Mesenchymal stem cell (in vitro differentiated cells and primary cell): ENCODE results near the gene CFAP299.
"Not testable (repeated sequence)": the region's sequence is repeated elsewhere in the genome, so short reads cannot be mapped to it uniquely, and the experiment has no call there.

Experiments used
- DNase-seq: peaks from one replicate; pipeline ENCODE4 v3.0.0-alpha.2; 2013
- H2AFZ ChIP-seq: one replicate; pipeline ENCODE4 v1.6.1; 2013; ENCODE audit warnings: low read depth, mild to moderate bottlenecking, control low read depth, inconsistent platforms, low read length, moderate library complexity
- H2AK5ac ChIP-seq: 2 replicates; pipeline ENCODE4 v1.6.1; 2013; ENCODE audit warnings: low read length, moderate library complexity, mild to moderate bottlenecking, inconsistent platforms; ENCODE audit not compliant: severe bottlenecking
- H2BK120ac ChIP-seq: one replicate; pipeline ENCODE4 v1.6.1; 2013; ENCODE audit warnings: low read depth, mild to moderate bottlenecking, inconsistent platforms, low read length, moderate library complexity
- H2BK12ac ChIP-seq, 2 experiments: one replicate each; pipeline ENCODE4 v1.6.1; 2013; ENCODE audit warnings: inconsistent platforms in 2 of 2, low read length in 2 of 2, mild to moderate bottlenecking in 2 of 2, moderate library complexity in 2 of 2, control low read depth in 1 of 2
- H2BK15ac ChIP-seq: one replicate; pipeline ENCODE4 v1.6.1; 2013; ENCODE audit warnings: mild to moderate bottlenecking, low read depth, inconsistent platforms; ENCODE audit not compliant: poor library complexity, severe bottlenecking
- H2BK5ac ChIP-seq: 2 replicates; pipeline ENCODE4 v1.6.1; 2013; ENCODE audit warnings: low read depth, mild to moderate bottlenecking, low read length, control low read depth, inconsistent platforms; ENCODE audit not compliant: poor library complexity, severe bottlenecking
- H3K14ac ChIP-seq, 2 experiments: one replicate each; pipeline ENCODE4 v1.6.1; 2013; ENCODE audit warnings: inconsistent platforms in 2 of 2, low read length in 2 of 2, control low read depth in 1 of 2, mild to moderate bottlenecking in 1 of 2, moderate library complexity in 1 of 2
- H3K18ac ChIP-seq, 2 experiments: one replicate each; pipeline ENCODE4 v1.6.1; 2013; ENCODE audit warnings: inconsistent platforms in 2 of 2, low read length in 2 of 2, control low read depth in 1 of 2, low read depth in 1 of 2, mild to moderate bottlenecking in 1 of 2
- H3K23ac ChIP-seq, 2 experiments: one replicate each; pipeline ENCODE4 v1.6.1; 2013; ENCODE audit warnings: inconsistent platforms in 2 of 2, low read length in 2 of 2, mild to moderate bottlenecking in 2 of 2, moderate library complexity in 2 of 2, control low read depth in 1 of 2
- H3K27ac ChIP-seq: 2 replicates; pipeline ENCODE4 v1.5.1; 2013; ENCODE audit warnings: mild to moderate bottlenecking, moderate library complexity, low read length, control low read depth, inconsistent platforms; ENCODE audit not compliant: poor library complexity, severe bottlenecking
- H3K27me3 ChIP-seq, 2 experiments: 2 replicates each; pipeline versions ENCODE4 v1.6.1 to v1.7.0; 2013; ENCODE audit warnings: low read length in 2 of 2, mild to moderate bottlenecking in 2 of 2, moderate library complexity in 2 of 2, control low read depth in 1 of 2, inconsistent platforms in 1 of 2; ENCODE audit not compliant: control insufficient read depth in 1 of 2, insufficient read depth in 1 of 2
- H3K36me3 ChIP-seq, 2 experiments: 2 replicates each; pipeline versions ENCODE4 v1.6.1 to v1.7.0; 2013; ENCODE audit warnings: low read length in 2 of 2, control low read depth in 1 of 2, inconsistent platforms in 1 of 2, low read depth in 1 of 2, mild to moderate bottlenecking in 1 of 2; ENCODE audit not compliant: insufficient read depth in 2 of 2, control insufficient read depth in 1 of 2
- H3K4ac ChIP-seq, 2 experiments: one replicate each; pipeline ENCODE4 v1.6.1; 2013; ENCODE audit warnings: inconsistent platforms in 2 of 2, low read length in 2 of 2, mild to moderate bottlenecking in 2 of 2, moderate library complexity in 2 of 2, control low read depth in 1 of 2, low read depth in 1 of 2
- H3K4me1 ChIP-seq: 2 replicates; pipeline ENCODE4 v1.6.1; 2013; ENCODE audit warnings: low read depth, low read length, control low read depth; ENCODE audit not compliant: control insufficient read depth, insufficient read depth
- H3K4me2 ChIP-seq: 2 replicates; pipeline ENCODE4 v1.6.1; 2013; ENCODE audit warnings: low read length, mild to moderate bottlenecking, inconsistent platforms; ENCODE audit not compliant: poor library complexity, severe bottlenecking
- H3K4me3 ChIP-seq, 2 experiments: 2 replicates each; pipeline versions ENCODE4 v1.5.1 to v1.7.0; 2013; ENCODE audit warnings: low read length in 2 of 2, mild to moderate bottlenecking in 2 of 2, control low read depth in 1 of 2, low read depth in 1 of 2; ENCODE audit not compliant: insufficient read depth in 1 of 2
- H3K79me1 ChIP-seq: replicated peaks from 2 replicates; pipeline ENCODE4 v1.6.1; 2013; ENCODE audit warnings: mild to moderate bottlenecking, control low read depth, low read length, inconsistent platforms; ENCODE audit not compliant: poor library complexity, severe bottlenecking
- H3K9ac ChIP-seq: 2 replicates; pipeline ENCODE4 v1.7.0; 2013; ENCODE audit warnings: mild to moderate bottlenecking, low read length, moderate library complexity
- H3K9me3 ChIP-seq: 2 replicates; pipeline ENCODE4 v1.7.0; 2013; ENCODE audit warnings: mild to moderate bottlenecking, low read length; ENCODE audit not compliant: control insufficient read depth
- H4K8ac ChIP-seq: one replicate; pipeline ENCODE4 v1.6.1; 2013; ENCODE audit warnings: inconsistent platforms, mild to moderate bottlenecking, low read length, moderate library complexity
- H4K91ac ChIP-seq: one replicate; pipeline ENCODE4 v1.6.1; 2013; ENCODE audit warnings: mild to moderate bottlenecking, low read length, inconsistent platforms
- WGBS: methylation state at CpG from one replicate; pipeline ENCODE4 v1.1.7; 2013; ENCODE audit warnings: mixed read lengths; 5-methylcytosine and 5-hydroxymethylcytosine counted together

CFAP299 gene

GRCh38 chr4:80313627-80314026 lies 21.9 kb upstream of the CFAP299 start:
- Histone ChIP-seq H3K4me3 (no peak overlapping the region), H3K18ac (no peak overlapping the region), H3K23ac (no peak overlapping the region), H4K8ac (no peak overlapping the region), H3K27me3 (no peaks in the 10 kb centered on the region), H3K4me1 (peaks cover 3% of the 10 kb centered on the region), H4K91ac (no peak overlapping the region), H2AK5ac (no peak overlapping the region), H3K36me3 (no peaks in the 10 kb centered on the region), H2BK120ac (no peak overlapping the region), H3K14ac (no peak overlapping the region), H3K4me2 (no peak overlapping the region), H3K9me3 (no peaks in the 10 kb centered on the region), H3K9ac (no peak overlapping the region), H3K27ac (no peak overlapping the region), H2BK12ac (no peak overlapping the region), H2AFZ (no peak overlapping the region), H2BK15ac (no peak overlapping the region), H3K4ac (no peak overlapping the region), H2BK5ac (no peak overlapping the region), H3K79me1 (no peaks in the 10 kb centered on the region)
- WGBS = 76% methylated on average over 5 of the region's 7 CpGs
- no peak for DNase-seq

- not testable (repeated sequence) for H3K79me1 ChIP-seq, H3K23ac ChIP-seq, H3K9me3 ChIP-seq, DNase-seq, H2AFZ ChIP-seq, H3K4me2 ChIP-seq, H2BK120ac ChIP-seq, H4K91ac ChIP-seq, H3K14ac ChIP-seq, H3K4me1 ChIP-seq, H3K4ac ChIP-seq, H3K27ac ChIP-seq, H3K36me3 ChIP-seq, H2BK5ac ChIP-seq, H2BK12ac ChIP-seq, H3K18ac ChIP-seq, H3K27me3 ChIP-seq, H2AK5ac ChIP-seq, H3K4me3 ChIP-seq, H3K9ac ChIP-seq, H2BK15ac ChIP-seq, H4K8ac ChIP-seq
Observed at GRCh38 chr4:80315848-80316247, 19.7 kb upstream of the CFAP299 start.

GRCh38 chr4:80321341-80321740 lies 14.2 kb upstream of the CFAP299 start:
- Histone ChIP-seq H2AFZ (no peak overlapping the region), H3K9me3 (no peaks in the 10 kb centered on the region), H3K4me1 (peaks cover 2% of the 10 kb centered on the region), H3K23ac (no peak overlapping the region), H3K9ac (no peak overlapping the region), H3K27me3 (no peaks in the 10 kb centered on the region), H2AK5ac (no peak overlapping the region), H3K14ac (no peak overlapping the region), H3K4me2 (no peak overlapping the region), H3K18ac (no peak overlapping the region), H2BK5ac (no peak overlapping the region), H3K79me1 (no peaks in the 10 kb centered on the region), H2BK12ac (no peak overlapping the region), H2BK120ac (no peak overlapping the region), H4K91ac (no peak overlapping the region), H3K4ac (no peak overlapping the region), H3K36me3 (no peaks in the 10 kb centered on the region), H3K4me3 (no peak overlapping the region), H3K27ac (no peak overlapping the region), H2BK15ac (no peak overlapping the region), H4K8ac (no peak overlapping the region)
- DNase-seq = no peak
- 95% methylated on average over 8 of the region's 8 CpGs for WGBS

- Histone ChIP-seq H3K9ac (no peak overlapping the region), H3K4me1 (peaks cover 2% of the 10 kb centered on the region), H2BK120ac (no peak overlapping the region), H3K4me2 (no peak overlapping the region), H3K4me3 (no peak overlapping the region), H2BK12ac (no peak overlapping the region), H2AK5ac (no peak overlapping the region), H3K27ac (no peak overlapping the region), H3K4ac (no peak overlapping the region), H3K27me3 (no peaks in the 10 kb centered on the region), H2BK15ac (no peak overlapping the region), H3K9me3 (no peaks in the 10 kb centered on the region), H3K14ac (no peak overlapping the region), H3K79me1 (no peaks in the 10 kb centered on the region), H3K23ac (no peak overlapping the region), H3K18ac (no peak overlapping the region), H2AFZ (no peak overlapping the region), H4K91ac (no peak overlapping the region), H2BK5ac (no peak overlapping the region), H4K8ac (no peak overlapping the region), H3K36me3 (no peaks in the 10 kb centered on the region)
- 94% methylated on average over 3 of the region's 4 CpGs for WGBS
- DNase-seq = no peak
Observed at GRCh38 chr4:80321776-80322175, 13.8 kb upstream of the CFAP299 start.
